HEK293T (cell line): ENCODE results near the gene CTNS.

Experiments
- BHLHE40 ChIP-seq: fragments of 450-650 bp; IDR thresholded peaks from 2 replicates; pipeline ENCODE4 v1.6.1; 2016; ENCODE audit warnings: mild to moderate bottlenecking, moderate library complexity, borderline replicate concordance
- FOXK2 ChIP-seq: fragments of 450-650 bp; IDR thresholded peaks from 2 replicates; pipeline ENCODE4 v1.6.1; 2016; ENCODE audit warnings: mild to moderate bottlenecking
- SP1 ChIP-seq: fragments of 450-650 bp; IDR thresholded peaks from 2 replicates; pipeline ENCODE4 v1.6.1; 2017

- TF ChIP-seq SP1 (no peak), FOXK2 (no peak), BHLHE40 (no peak)
These were observed 46.8 kb upstream of the CTNS start for GRCh38 chr17:3589784-3590183.
